GM19395 (cell line): ENCODE results near the gene KRTAP10-2.

Source experiments
- ATAC-seq: cut with Tn5 transposase; IDR thresholded peaks from one replicate; pipeline ENCODE4 v1.9.1; 2021; ENCODE audit warnings: mild to moderate bottlenecking, moderate library complexity; ENCODE audit not compliant: unreplicated experiment

KRTAP10-2 gene

DNA sequence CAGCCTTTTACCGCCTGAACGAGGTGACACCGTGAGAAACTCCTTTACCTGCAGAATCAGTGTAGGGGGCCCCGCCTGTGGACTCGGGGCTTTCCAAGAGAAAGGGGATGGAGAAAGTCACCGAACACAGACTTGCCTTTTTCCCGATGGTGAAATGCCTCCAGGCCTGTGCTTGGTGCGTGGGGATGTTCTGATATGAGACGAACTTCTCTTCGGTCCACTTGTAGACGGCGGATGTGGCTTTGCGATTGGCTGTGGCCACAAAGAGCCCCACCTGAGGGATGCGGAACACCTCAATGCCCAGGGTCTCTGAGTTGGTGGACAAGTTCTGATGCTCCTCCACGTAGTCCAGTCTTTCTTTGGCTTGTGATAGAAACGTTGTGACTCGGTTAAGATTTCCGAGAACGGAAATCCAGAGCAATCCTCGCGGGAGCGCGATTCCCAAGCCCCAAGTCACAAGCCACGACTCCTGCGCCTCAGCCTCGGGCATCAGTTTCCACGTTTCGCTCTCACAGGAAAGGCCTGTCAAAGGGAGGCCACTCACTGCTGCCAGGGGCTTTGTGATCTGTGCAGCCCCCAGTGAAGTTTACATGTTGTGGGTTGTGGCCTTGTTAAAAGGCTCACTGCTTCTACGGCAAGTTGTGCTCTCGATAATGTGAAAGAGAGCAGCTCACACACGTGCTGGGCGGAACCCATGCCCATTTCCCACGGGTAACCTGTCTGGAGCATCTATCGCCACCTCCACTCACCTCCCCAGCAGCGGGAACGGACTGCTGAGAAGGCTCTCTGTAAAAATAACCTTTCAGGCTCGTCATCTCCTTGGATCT is 23.9 kb downstream of the KRTAP10-2 start:
- no peak for ATAC-seq

DNA sequence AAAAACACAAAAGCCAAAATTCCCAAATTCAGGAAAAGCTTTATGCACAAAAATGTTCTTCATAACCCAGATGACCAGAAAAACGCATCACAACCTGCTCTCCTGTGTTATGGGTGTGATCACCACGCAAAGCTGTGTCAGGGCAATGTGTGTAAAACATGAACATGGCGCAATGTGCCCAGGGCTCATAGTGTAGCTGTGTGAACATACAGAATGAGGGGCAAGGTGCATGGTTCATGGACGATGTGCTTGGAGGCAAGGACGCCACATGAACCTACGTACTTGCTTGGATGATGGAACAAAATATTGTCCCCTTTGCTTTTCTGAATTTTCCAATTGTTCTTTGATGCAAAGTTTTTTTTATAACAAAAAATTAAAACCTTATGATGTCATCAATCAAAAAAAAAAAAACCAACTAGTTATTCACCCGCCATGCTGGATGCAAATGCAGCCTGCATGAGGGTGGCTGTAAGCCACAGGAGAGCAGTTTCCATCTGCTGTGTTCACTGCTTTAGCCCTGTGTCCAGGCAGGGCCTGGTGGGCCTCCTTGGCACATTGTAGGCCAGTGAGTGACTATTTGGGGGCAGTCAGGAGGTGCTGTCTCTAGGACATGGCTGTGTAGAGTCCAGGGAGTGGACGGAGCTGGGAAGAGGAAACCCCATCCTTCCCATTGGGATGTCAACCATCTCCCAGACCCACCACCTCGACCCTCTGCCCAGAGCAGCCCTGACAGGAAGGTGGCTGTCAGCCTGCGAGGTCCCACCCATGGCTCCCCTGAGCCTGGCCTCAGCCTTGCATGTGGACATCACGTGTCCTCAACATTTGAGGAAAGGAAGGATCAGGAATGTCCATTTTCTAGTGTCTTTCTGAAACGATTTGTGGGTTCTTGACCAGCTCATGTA is 25.0 kb downstream of the KRTAP10-2 start:
- no peak for ATAC-seq

DNA sequence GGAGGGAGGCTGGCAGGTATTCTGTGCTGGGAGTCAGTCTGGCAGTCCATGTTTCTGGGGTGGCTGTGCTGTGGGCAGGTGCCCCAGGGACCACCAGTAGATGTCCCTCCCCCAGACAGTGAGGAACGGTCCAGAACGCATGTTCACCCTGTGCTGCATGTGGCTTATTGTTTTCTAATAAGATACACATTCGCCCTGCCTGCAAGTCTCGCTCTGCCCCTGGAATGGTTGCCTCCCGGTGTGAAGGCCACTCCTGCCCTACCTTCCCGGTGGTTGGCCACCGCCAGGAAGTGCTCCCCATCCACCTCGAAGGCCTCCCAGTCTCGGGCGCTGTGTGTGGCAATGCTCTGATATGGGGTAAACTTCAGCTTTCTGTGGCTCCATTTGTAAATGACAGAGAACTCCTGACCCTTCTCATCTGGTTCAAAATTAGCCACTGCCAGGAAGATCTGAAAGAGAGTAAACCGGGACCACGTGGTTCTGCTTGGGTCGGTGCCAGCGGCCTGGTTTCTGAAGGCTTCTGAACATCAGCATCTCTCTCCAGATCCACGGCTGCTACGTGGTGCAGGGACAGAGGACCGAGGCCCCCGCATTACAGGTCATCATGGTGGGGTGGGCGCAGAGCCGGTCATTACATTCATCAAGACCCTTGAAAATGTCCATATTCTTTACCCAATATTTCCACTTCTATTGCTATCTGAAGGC is 25.8 kb downstream of the KRTAP10-2 start:
- ATAC-seq = no peak

DNA sequence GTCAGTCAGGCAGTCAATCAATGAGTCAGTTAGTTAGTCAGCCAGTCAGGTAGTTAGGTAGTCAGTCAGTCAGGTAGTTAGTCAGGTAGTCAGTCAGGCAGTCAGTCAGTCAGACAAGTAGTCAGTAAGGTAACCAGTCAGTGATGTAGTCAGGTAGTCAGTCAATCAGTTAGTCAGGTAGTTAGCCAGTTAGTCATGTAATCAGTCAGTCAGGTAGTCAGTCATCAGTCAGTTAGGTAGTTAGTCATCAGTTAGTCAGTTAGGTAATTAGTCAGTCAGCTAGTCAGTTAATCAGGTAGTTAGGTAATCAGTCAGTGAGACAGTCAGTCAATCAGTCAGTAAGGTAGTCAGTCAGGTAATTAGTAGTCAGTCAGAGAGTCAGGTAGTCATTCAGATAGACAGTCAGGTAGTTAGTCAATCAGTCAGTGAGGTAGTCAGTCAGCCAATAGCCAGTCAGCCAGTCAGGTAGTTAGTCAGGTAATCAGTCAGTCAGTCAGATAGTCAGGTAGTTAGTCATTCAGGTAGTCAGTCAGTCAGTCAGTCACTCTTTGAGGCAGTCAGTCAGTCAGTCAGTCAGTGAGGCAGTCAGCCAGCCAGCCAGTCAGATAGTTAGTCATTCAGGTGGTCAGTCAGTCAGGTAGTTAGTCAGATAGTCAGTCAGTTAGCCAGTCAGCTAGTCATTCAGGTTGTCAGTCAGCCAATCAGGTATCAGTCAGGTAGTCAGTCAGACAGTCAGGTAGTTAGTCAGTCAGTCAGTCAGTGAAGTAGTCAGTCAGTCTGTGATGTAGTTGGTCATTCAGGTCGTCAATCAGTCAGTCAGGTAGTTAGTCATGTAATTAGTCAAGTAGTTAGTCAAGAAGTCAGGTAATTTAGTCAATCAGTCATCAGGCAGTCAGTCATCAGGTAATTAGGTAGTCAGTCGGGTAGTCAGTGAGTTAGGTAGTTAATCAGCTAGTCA is 26.6 kb downstream of the KRTAP10-2 start:
- ATAC-seq = no peak

DNA sequence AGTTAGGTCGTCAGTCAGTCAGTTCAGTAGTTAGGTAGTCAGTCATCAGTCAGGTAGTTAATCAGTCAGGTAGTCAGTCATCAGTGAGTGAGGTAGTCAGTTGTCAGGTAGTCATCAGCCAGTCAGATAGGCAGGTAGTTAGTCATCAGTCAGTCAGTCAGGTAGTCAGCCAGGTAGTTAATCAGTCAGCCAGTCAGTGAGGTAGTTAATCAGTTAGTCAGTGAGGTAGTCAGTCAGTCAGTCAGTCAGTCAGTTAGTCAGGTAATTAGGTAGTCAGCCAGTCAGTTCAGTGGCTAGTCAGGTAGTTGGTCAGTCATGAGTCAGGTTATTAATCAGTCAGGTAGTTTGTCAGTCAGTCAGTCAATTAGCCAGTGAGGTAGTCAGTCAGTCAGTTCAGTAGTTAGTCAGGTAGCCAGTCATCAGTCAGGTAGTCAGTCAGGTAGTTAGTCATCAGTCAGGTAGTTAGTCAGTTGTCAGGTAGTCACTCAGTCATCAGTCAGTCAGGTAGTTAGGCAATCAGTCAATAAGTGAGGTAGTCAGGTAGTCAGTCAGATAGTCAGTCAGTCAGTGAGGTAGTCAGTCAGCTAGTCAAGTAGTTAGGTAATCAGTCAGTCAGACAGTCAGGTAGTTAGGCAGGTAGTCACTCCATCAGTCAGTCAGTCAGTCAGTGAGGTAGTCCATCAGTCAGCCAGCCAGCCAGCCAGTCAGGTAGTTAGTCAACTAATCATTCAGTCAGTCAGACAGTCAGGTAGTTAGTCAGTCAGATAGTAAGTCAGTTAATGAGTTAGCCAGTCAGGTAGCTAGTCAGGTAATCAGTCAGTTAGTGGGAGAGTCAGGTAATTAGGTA is 27.5 kb downstream of the KRTAP10-2 start:
- no peak for ATAC-seq

DNA sequence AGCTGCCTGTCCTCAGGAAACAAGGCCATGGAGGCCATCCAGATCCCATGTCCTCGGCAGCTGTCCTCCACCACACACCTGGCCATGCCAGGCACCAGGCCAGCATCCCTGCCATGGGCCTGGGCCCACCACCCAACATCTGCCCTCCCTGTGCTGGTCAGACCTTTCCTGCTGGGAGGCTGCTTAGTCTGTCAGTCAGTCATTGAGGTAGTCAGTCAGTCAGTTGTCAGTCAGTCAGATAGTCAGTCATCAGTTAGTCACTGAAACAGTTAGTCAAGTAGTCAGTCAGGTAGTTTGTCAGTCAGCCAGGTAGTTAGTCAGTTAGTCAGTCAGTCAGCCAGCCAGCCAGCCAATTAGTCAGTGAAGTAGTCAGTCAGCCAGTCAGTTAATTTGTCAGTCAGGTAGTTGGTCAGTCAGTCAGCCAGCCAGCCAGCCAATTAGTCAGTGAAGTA is 28.5 kb downstream of the KRTAP10-2 start:
- ATAC-seq = no peak

DNA sequence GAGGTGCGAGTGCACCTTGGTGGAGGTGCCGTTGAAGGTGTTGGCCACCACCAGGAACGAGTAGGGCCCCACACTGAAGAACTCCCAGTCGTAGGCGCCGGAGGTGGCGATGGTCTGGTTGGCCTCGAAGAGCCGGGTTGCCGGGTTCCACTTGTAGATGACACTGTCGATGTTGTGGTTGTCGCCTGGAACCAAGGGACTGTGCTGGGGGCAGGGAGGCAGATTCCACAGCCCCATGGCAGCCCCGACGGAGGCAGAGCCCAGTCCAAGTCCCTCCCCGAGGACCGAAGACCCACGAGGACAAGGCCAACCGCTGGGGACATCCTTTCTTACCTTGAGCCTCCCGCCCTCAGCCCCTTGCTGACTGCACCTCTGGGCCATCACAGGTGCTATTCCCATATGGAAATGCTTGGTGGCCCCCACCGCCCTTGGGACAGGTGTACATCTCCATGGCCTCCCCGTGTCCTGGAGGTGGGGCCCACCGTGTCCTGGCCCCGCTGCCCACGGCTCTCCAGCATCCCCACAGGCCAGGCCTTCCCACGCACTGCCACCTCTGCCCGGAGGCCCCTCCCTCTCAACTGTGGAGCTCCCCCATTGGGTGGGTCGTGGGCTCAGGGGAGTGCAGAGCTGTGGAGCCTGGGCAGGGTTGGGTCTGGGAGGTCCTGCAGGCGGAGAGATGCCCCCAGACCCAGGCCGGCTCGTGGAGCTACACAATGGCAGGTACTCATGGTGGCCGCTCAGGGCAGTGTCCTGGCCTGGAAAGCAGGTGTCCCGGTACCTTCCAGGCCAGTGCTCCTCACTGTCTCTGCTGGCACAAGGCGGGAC is 29.2 kb downstream of the KRTAP10-2 start:
- no peak for ATAC-seq

DNA sequence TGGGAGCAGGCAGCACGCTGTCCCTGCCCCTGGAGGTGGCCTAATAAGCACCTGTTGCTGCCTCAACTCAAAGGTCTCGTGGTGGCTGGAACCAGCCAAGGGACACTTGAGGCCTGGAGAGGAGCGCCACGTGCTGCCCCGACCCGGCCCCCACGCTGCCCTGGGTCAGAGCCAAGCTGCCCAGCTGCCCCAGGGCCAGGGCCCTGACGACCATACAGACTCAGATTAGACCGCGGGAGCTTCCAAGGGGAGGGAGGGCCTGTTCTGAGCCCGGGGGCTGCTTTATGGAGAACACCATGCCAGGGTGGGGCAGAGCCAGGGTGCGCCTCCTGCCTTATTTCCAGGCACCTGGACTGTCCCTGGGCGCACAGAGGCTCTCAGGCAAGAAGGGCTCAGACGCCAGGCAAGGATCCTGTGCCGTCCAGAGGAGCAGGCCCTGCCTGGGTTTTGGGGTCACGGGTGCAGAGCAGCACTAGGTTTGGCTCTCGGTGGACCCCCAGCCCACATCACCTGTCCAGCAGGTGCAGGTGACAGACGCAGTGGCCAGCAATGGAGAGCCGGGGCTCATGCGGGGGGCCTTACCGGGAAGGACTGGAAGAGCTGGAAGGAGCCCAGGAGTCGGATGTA is 29.9 kb downstream of the KRTAP10-2 start:
- ATAC-seq = no peak

DNA sequence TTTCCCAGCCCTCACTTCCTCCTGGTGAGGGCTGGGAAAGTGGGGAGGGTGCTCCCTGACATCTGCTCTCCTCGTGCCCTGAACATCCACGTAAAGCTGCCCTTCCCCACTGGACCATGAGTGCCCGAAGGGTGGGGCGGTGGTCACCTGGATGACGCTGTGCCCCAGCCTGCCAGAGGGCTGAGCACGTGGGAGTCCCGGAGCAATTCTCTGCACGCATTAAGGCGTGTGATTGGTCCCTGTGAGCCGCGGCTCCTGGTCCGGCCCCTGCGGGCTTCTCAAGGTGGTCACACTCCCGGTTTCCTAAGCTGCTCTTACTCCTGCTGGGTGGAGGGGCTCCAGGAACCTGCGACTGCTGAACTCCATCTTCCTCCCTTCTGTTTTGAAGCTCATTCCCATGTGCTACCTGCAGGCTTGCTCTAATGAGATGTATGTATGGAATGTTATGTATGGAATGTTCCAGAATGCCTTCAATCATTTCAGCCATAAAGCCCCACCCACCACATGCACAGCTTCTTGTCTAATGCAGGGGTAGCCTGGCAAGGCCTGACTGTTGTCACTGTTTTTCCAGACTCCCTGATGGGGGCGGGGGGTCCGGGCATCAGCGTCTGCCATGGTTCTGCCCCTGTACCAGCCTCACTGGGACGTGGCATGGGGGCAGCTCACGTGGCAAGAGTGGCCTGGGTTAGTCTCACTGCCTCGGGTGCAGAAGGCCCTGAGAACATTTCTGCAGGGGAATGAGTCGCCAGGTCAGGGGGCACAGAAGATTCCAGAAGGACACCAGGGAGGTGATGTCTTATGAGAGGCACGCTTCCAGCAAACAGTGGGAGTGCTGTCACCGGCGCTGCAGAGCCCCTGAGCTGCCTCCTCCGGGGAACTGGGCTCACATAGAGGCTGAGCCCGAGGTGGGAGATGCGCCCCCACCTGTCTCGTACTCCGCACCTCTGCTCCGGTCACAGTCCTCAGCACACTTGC is 30.7 kb downstream of the KRTAP10-2 start:
- no peak for ATAC-seq

DNA sequence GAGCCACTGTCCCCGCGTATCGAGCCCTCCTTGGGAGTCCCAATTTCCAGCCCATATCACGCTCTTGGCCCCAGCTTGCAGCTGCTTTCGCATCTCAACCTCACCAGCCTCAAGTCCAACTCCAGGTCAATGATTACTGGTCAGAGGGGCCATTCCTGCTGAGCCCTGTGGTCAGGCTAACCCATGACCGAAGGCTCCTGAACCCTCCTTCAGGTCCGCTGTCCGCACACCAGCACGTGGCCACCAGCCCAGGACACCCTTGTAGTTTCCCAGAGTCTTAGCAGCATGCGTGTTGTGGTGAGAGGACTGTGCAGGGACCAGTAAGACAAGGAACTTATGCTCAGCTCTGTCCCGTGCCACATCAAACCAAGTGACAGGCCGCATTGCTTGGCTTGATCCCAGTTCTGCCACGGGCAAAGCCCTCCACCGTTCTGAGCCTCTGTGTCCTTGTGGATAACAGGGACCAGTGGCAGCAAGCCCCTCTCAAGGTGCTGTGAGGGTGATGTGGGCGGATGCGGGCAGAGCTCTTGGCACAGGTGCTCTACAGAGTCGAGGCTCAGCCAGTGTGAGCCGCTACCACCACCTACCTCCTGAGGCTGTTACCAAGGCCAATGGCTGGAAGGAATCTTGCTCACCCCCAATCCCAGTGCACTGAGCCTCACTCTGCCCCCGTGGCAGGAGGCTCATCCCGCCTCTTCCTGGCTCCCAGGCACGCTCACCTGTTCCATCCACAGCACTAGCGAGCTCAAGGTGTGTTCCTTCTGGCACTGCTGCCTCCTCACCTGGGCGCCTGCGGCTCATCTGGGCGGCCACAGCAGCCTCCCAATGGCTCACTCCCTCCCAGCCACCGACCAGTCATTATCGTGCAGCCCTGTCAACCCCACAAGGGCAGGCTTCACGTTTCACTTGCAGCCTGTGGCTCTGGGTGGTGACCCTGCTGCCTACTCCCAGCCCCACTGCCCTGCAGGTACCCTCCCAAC is 31.7 kb downstream of the KRTAP10-2 start:
- no peak for ATAC-seq

DNA sequence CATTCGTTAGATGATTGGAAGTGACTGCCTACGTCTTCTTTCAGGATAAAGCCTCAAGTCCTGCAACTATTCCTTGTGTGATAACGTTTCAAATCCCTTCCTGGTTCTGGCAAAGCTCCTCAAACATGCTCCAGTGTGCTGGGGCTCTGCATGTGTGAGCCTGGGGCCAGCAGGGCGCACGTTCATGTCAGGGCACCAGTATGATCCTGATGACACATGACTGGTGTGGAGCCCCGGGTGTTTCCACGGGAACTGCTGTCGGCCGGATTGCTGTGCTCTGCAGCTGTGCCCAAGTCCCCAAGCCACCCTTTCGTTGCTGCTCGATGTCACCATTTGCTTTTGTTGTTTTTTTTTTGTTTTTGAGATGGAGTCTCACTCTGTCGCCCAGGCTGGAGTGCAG is 32.6 kb downstream of the KRTAP10-2 start:
- no peak for ATAC-seq

DNA sequence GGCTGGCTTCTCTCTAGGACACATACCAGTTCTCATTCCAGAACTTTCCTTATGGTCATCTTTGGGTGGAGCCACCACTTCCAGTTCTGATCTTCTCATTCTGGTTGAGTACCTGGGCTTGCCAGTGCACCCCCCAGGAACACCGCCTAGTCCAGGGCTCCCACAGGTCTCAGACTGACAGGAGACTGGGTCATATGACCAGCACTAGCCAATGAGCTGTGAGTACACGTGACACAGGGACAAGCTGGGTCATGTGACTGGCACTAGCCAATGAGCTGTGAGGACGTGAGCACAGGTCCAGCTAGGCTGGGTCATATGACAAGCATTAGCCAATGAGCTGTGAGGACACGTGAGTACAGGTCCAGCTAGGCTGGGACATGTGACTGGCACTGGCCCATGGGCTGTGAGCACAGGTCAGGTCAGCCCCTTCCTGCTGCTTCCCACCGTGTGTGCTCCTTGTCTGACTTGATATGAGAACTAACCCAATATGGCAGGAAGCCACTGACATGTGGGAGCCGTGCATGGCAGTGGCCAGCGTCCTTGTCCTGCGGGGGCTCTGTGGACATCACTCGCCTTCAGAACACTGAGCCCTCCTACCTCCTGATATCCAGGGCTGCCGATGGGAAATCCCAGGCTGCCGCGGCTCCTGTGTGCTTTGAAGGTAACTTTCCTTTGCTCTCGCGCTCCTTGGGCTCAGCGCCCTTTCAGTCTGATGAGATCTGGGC is 34.0 kb downstream of the KRTAP10-2 start:
- no peak for ATAC-seq

DNA sequence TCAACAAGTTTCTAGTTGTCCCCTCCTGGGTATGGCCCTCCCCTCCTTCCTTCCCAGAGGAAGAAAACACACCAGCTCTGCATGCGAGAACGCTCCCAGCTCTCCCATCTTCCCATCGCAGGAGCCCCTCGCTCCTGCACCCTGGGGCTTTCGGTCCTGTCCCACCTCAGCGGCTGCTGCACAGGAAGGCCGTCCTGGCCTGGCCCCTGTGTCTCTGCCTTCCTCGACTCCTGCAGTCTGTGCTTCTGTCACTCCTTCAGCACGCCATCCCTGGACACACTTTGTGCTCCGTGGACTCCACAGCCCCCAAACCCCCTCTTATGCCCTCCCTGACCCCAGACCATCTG is 34.5 kb downstream of the KRTAP10-2 start:
- ATAC-seq = no peak

DNA sequence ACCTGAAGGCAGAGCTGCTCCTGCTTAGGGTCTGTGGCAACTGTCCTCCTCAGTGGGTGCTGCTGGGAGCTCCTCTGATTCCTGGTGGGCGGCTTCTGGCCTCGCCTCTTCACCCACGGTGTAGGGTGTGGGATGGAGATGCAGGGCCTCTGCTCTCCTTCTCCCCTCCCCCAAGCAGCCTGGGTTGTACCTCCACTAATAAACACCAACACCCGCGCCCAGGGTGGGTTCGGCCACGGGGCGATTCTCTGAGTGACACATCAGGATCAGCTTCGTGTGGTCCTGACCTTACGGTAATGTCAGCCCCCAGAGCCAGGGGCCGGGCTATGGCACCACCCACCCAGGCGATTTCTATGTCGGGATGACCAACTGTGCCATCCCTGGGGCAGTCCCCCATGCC is 35.0 kb downstream of the KRTAP10-2 start:
- no peak for ATAC-seq
